Measurements from ENCODE around the gene TREX2.

GRCh38 chrX:153487590-153488071 lies 41.8 kb upstream of the TREX2 start:
- TF ChIP-seq CEBPB (IDR thresholded peaks at IDR 0.05; ENCODE audit: low read depth, low read length) = no peak
- TF ChIP-seq CTCF (conservative IDR thresholded peaks at IDR 0.05; ENCODE audit: low read depth, low read length) = no peak
- no peak for TF ChIP-seq POLR2A (IDR thresholded peaks at IDR 0.05; ENCODE audit: low read depth, low read length)

Data from IMR-90 (cell line).